ENCODE data around the gene ZBBX. TPM values are rescaled to one million over a fixed set of nuclear protein-coding genes. Genes with fewer than 3 reads are reported as not detected.

The ZBBX gene
- polyA plus RNA-seq, 1 of the 3 experiments (the other 2 are of a cell fraction): 0.18 TPM

- H4K20me1 ChIP-seq (ENCODE audit: insufficient read depth): no peaks in the 10 kb centered on the region
- no peak for DNase-seq
- no peak overlapping the region for H3K4me2 ChIP-seq
- H3K4me1 ChIP-seq (ENCODE audit: control insufficient read depth in 1 of 2, insufficient read depth in 2 of 2, low read depth in 1 of 2, low read length in 1 of 2): no peaks in the 10 kb centered on the region
- H2AFZ ChIP-seq (ENCODE audit: low read depth): no peak overlapping the region
- ChIA-PET POLR2A (no interaction called here), CTCF (no interaction called here)
- H3K27ac ChIP-seq (ENCODE audit: low read depth in 2 of 2, low read length in 1 of 2): no peak overlapping the region
- no peaks in the 10 kb centered on the region for H3K79me2 ChIP-seq (ENCODE audit: insufficient read depth)
- no peaks in the 10 kb centered on the region for H3K27me3 ChIP-seq (ENCODE audit: insufficient read depth)
- H3K4me3 ChIP-seq (ENCODE audit: low read depth in 2 of 2, low read length in 1 of 2): no peak overlapping the region
- no peak overlapping the region for H3K9ac ChIP-seq
- H3K9me2 ChIP-seq: no peaks in the 10 kb centered on the region
- no peaks in the 10 kb centered on the region for H3F3A ChIP-seq (replicated peaks; ENCODE audit: insufficient read depth)
- WGBS (ENCODE audit: low lambda C conversion rate): 5% methylated on average over 1 of the region's 1 CpG
- no peaks in the 10 kb centered on the region for H3K9me3 ChIP-seq
- H3K36me3 ChIP-seq (replicated peaks in 1 of 2; ENCODE audit: control insufficient read depth in 1 of 2, insufficient read depth in 2 of 2, low read length in 1 of 2): no peaks in the 10 kb centered on the region
- no peak for TF ChIP-seq CHD2 (IDR thresholded peaks at IDR 0.05; ENCODE audit: low read length, partially characterized antibody)
- TF ChIP-seq NRF1 (IDR thresholded peaks at IDR 0.05; ENCODE audit: low read depth, low read length): no peak
- no peak for TF ChIP-seq MEF2A (IDR thresholded peaks at IDR 0.05; ENCODE audit: borderline replicate concordance, low read depth)
- no peak for TF ChIP-seq REST (IDR thresholded peaks at IDR 0.05; ENCODE audit: low read depth, low read length)
- TF ChIP-seq TEAD4 (IDR thresholded peaks at IDR 0.05; ENCODE audit: borderline replicate concordance, insufficient read depth): no peak
- no peak for TF ChIP-seq USF1 (IDR thresholded peaks at IDR 0.05; ENCODE audit: borderline replicate concordance, low read depth)
- no peak for TF ChIP-seq RXRA (IDR thresholded peaks at IDR 0.05; ENCODE audit: borderline replicate concordance, low read depth)
- no peak for TF ChIP-seq NFIC (IDR thresholded peaks at IDR 0.05; ENCODE audit: borderline replicate concordance)
- no peak for TF ChIP-seq GATA2 (CRISPR knock-in tag; IDR thresholded peaks at IDR 0.05)
- TF ChIP-seq JUND (IDR thresholded peaks at IDR 0.05): no peak
- TF ChIP-seq YY1 (IDR thresholded peaks at IDR 0.05; ENCODE audit: low read depth): no peak
- no peak for TF ChIP-seq EP300 (IDR thresholded peaks at IDR 0.05; ENCODE audit: borderline replicate concordance in 1 of 2, low read depth in 1 of 2, low read length in 1 of 2)
Observed at GRCh38 chr3:167361306-167361705, 18.8 kb downstream of the ZBBX start.

- Histone ChIP-seq H4K20me1 (ENCODE audit: insufficient read depth) (no peaks in the 10 kb centered on the region), H3K9me2 (no peaks in the 10 kb centered on the region), H3K27me3 (ENCODE audit: insufficient read depth) (no peaks in the 10 kb centered on the region), H3F3A (replicated peaks; ENCODE audit: insufficient read depth) (no peaks in the 10 kb centered on the region), H3K79me2 (ENCODE audit: insufficient read depth) (no peaks in the 10 kb centered on the region), H3K9ac (no peak overlapping the region), H3K4me2 (no peak overlapping the region), H3K9me3 (no peaks in the 10 kb centered on the region), H3K36me3 (replicated peaks in 1 of 2; ENCODE audit: control insufficient read depth in 1 of 2, insufficient read depth in 2 of 2, low read length in 1 of 2) (no peaks in the 10 kb centered on the region), H3K4me1 (ENCODE audit: control insufficient read depth in 1 of 2, insufficient read depth in 2 of 2, low read depth in 1 of 2, low read length in 1 of 2) (no peaks in the 10 kb centered on the region), H3K27ac (ENCODE audit: low read depth in 2 of 2, low read length in 1 of 2) (no peak overlapping the region), H2AFZ (ENCODE audit: low read depth) (no peak overlapping the region), H3K4me3 (ENCODE audit: low read depth in 2 of 2, low read length in 1 of 2) (no peak overlapping the region)
- ChIA-PET POLR2A (no interaction called here), CTCF (interaction anchor here (0.9 to 1.0 kb wide), 2 partner anchors 25 to 173 kb away, joined by 3 to 4 read pairs; partner anchors contain the start of gene ZBBX)
- DNase-seq: no peak
- TF ChIP-seq CTCF (IDR thresholded peaks at IDR 0.05) (no peak), NFIC (IDR thresholded peaks at IDR 0.05; ENCODE audit: borderline replicate concordance) (no peak), SMC3 (IDR thresholded peaks at IDR 0.05; ENCODE audit: low read depth, low read length) (no peak), IRF3 (IDR thresholded peaks at IDR 0.05; ENCODE audit: low read depth, low read length) (no peak), MAX (IDR thresholded peaks at IDR 0.05; ENCODE audit: low read depth) (no peak), GABPA (IDR thresholded peaks at IDR 0.05; ENCODE audit: low read depth) (no peak), SIN3A (IDR thresholded peaks at IDR 0.05; ENCODE audit: borderline replicate concordance, low read depth, low read length) (no peak), TAF1 (IDR thresholded peaks at IDR 0.05; ENCODE audit: borderline replicate concordance, low read depth, low read length) (no peak), CHD2 (IDR thresholded peaks at IDR 0.05; ENCODE audit: low read length, partially characterized antibody) (no peak), RXRA (IDR thresholded peaks at IDR 0.05; ENCODE audit: borderline replicate concordance, low read depth) (no peak), FOSL2 (IDR thresholded peaks at IDR 0.05; ENCODE audit: borderline replicate concordance, low read depth) (no peak)
Observed at GRCh38 chr3:167355446-167355845, 24.7 kb downstream of the ZBBX start.
